HG03521 (cell line): ENCODE data around the gene CSH1.
A peak's percentile ranks its signal among the peaks of the same experiment; 100 is the strongest.
"Not testable (repeated sequence)": the region's sequence is repeated elsewhere in the genome, so short reads cannot be mapped to it uniquely, and the experiment has no call there.

Experiments used
- ATAC-seq: cut with Tn5 transposase; IDR thresholded peaks from one replicate; pipeline ENCODE4 v1.9.1; 2021; ENCODE audit warnings: mild to moderate bottlenecking, moderate library complexity; ENCODE audit not compliant: unreplicated experiment

The CSH1 gene

GRCh38 chr17:63928966-63929695, 32.8 kb upstream of the CSH1 start:
- ATAC-seq = no peak

- ATAC-seq = no peak
Measured at GRCh38 chr17:63928172-63928666, 31.8 kb upstream of the CSH1 start.

DNA sequence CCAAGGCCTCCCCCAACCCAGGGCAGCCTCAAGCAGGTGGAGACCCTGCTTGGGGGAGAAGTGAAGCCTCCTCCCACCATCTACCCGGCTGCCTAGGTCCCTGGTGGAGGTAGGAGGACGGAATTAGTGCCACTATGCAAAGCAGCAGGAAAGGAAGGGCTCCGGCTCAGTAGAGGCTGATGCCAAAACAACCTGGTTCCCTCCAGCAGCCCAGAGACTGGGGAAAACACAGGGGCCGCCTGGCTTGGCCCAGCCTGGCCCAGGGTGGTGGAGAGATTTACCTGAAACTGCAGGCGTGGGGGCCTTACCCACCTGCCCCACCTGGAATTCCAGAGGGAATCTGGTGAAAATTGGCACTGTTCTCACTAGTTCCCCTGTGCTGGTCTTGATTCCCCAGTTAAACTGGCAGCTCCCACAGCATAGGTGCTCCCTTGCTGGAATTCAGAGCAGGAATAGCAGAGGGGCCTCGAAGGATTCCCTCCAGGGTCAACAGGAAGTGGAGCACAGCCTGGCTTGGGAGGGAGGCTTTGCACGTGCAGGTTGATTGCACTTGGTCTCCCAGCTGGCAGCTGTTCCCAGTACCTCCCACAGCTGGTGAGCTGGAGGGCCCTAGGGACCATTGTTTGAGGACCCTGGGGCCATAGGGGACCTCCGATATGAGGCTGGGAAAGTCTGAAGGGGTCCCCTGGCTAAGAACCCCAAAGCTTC, 31.2 kb upstream of the CSH1 start:
- no peak for ATAC-seq

GRCh38 chr17:63926164-63926563, 29.8 kb upstream of the CSH1 start:
- ATAC-seq = no peak

DNA sequence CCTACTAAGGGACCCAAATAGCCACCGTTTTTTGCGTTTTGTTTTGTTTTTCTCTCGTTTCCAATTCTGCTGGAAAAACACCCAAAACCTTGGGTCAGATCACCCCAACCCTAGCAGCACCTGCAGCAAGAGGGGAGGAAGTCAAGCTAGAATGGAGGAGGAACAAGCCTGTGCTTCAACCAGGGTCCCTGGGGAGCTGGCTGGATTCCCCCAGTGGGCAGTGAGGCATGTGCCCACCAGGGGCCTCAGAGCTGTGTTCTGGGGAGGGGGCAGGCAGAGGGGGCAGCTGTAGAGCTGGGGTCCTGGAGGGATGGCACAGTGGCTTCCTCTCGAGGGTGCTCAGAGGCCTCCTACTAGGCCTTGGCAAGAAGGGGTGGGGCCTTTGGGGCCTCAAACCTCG, 29.2 kb upstream of the CSH1 start:
- ATAC-seq = no peak

DNA sequence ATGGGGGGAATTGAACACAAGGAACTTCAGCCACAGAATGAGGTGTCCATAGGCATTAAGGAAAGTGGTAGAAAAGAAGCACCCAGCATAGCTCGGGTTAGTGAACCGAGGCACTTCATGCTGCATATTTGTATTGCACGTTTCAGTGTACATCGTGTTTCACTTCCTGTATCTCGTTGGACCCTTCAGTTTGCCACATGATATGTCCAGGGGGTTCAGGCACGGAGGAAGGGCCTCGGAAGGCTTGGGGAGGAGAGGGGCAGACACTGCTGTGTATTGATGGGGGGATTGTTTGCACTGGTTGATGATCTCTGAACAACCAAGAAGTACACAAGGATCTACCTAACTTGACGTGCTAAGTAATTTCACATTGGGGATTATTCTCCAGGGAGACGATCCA, 26.0 kb upstream of the CSH1 start:
- not testable (repeated sequence) for ATAC-seq

GRCh38 chr17:63920779-63921178, 24.4 kb upstream of the CSH1 start:
- ATAC-seq = not testable (repeated sequence)

DNA sequence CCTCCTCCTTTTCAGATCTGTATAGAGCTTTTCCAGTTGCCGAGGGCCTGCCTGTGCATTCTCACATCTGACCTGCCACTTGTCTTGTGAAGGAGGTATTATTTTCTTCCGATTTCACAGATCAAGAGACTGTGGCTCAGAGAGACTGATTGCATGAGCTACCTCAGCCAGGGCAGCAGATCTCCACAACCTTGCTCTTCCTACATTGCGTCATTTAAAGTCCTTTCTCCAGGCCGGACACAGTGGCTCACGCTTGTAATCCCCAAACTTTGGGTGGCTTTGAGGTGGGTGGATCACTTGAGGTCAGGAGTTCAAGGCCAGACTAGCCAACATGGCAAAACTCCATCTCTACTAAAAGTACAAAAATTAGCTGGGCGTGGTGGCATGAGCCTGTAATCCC, 23.7 kb upstream of the CSH1 start:
- not testable (repeated sequence) for ATAC-seq

DNA sequence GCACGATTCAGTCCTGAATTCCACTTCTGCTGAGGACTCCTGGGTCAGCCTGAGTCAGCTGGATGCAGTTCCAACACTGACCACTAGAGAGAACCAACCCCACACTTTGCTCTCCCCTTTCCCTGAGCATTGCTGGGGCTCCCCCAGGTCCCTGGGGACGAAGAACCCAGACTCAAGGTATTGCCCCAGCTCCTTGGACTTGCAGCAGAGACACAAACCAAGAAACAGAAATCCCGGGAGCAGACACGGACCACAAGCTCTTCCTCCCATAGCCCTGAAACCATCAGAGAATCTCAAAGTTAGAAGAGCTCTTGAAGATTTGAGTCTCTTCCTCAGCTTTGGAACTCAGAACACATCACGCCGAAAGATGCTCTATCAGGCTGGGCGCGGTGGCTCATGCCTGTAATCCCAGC, 22.9 kb upstream of the CSH1 start:
- ATAC-seq = peak; percentile 45

GRCh38 chr17:63918789-63919305, 22.5 kb upstream of the CSH1 start, which contains the start of gene GH1:
GH1 (minus strand) TSS chr17:63918839; CDS start chr17:63918776, 63 bp downstream.
- ATAC-seq = not testable (repeated sequence)

DNA sequence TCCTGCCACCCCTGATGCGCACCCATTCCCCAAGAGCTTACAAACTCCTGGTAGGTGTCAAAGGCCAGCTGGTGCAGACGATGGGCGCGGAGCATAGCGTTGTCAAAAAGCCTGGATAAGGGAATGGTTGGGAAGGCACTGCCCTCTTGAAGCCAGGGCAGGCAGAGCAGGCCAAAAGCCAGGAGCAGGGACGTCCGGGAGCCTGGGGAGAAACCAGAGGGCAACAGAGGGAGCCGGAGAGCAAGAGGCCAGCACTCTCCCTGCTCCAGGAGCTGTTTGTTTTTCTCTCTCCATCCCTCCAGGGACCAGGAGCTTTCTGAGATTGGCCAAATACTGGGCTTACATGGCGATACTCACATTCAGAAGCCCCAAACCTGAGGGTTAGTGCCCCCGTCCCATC, 21.9 kb upstream of the CSH1 start:
- ATAC-seq = no peak

GRCh38 chr17:63917646-63918045, 21.3 kb upstream of the CSH1 start:
- ATAC-seq = no peak

GRCh38 chr17:63917206-63917605, 20.8 kb upstream of the CSH1 start:
- ATAC-seq = not testable (repeated sequence)

- ATAC-seq = no peak
Measured at GRCh38 chr17:63916566-63917185, 20.3 kb upstream of the CSH1 start.

GRCh38 chr17:63915753-63916152, 19.4 kb upstream of the CSH1 start:
- not testable (repeated sequence) for ATAC-seq

- ATAC-seq = no peak
Measured at GRCh38 chr17:63914471-63914870, 18.1 kb upstream of the CSH1 start.

GRCh38 chr17:63911657-63912100, 15.3 kb upstream of the CSH1 start:
- ATAC-seq = no peak

DNA sequence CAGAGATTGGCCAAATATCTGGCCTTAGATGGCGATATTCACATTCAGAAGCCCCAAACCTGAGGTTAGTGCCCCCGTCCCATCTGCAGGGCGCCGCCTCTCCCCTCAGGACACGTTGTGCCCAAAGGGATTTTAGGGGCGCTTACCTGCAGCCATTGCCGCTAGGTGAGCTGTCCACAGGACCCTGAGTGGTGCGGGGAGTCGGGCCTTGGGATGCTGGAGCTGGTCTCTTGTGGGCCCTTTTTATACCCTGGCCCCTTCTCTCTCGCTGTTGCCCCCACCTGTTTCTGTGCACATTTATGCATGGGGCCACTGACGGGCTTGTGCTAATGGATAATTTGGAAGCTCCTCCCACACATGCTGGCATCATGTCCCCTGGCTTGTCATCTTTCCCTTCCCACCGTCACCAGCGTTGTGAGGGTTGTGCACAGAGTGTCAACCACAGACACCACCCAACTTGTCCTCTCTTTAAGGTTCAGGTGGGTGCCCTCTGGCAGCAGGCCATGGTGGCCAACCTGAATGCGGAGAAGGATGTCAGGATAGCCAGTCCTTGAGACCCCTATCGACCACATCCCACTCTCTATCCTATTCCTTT, 14.8 kb upstream of the CSH1 start, which contains the start of gene CSHL1:
Gene CSHL1, minus strand, starts transcription at position 218 of the 595 bp plus-strand sequence. Its CDS starts 62 bp downstream, at position 156.
- ATAC-seq = no peak

GRCh38 chr17:63910096-63910495, 13.7 kb upstream of the CSH1 start:
- ATAC-seq = no peak

DNA sequence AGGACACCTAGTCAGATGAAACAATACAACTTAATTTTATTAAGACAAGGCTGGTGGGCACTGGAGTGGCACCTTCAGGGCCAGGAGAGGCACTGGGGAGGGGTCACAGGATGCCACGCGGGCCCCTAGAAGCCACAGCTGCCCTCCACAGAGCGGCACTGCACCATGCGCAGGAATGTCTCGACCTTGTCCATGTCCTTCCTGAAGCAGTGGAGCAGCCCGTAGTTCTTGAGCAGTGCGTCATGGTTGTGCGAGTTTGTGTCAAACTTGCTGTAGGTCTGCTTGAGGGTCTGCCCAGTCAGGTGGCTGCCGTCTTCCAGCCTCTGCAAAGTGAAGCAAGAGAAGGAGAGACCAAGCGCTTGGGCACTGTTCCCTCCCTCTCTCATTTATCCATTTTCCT, 13.2 kb upstream of the CSH1 start:
- not testable (repeated sequence) for ATAC-seq
